Skeletal muscle tissue (tissue), 4 donors: ENCODE measurements around the gene DPYD. TPM values are rescaled to one million over a fixed set of nuclear protein-coding genes. Genes with fewer than 3 reads are reported as not detected.

Experiments
- H3K27ac ChIP-seq: one replicate; pipeline ENCODE4 v1.7.0; 2013; ENCODE audit warnings: mild to moderate bottlenecking, low read depth, low read length, inconsistent platforms
- H3K27me3 ChIP-seq, 3 donors: one replicate each; pipeline ENCODE4 v1.7.0; 2013; ENCODE audit warnings: low read length in 3 of 3; ENCODE audit not compliant: control insufficient read depth in 3 of 3, insufficient read depth in 3 of 3
- H3K36me3 ChIP-seq, 3 donors: one replicate each; pipeline ENCODE4 v1.7.0; 2013; ENCODE audit warnings: low read length in 3 of 3; ENCODE audit not compliant: control insufficient read depth in 3 of 3, insufficient read depth in 3 of 3
- H3K4me1 ChIP-seq, 3 donors: one replicate each; pipeline ENCODE4 v1.7.0; 2013; ENCODE audit warnings: low read length in 3 of 3, mild to moderate bottlenecking in 3 of 3; ENCODE audit not compliant: control insufficient read depth in 3 of 3, insufficient read depth in 3 of 3
- H3K4me3 ChIP-seq, 3 donors: one replicate each; pipeline ENCODE4 v1.7.0; 2013; ENCODE audit warnings: low read length in 3 of 3
- H3K9ac ChIP-seq, 3 donors: one replicate each; pipeline ENCODE4 v1.7.0; 2013; ENCODE audit warnings: low read length in 3 of 3, mild to moderate bottlenecking in 3 of 3, moderate library complexity in 2 of 3, low read depth in 1 of 3
- H3K9me3 ChIP-seq, 3 donors: one replicate each; pipeline ENCODE4 v1.7.0; 2013; ENCODE audit warnings: low read length in 3 of 3; ENCODE audit not compliant: control insufficient read depth in 3 of 3
- total RNA-seq: library from RNA; depleted of rRNA; stranded (reverse); fragments of >200 nt; gene quantifications from one replicate; pipeline ENCODE4 v1.2.3, GENCODE V29; 2014
- donor health status: Osteomylitis.

Gene DPYD
- total RNA-seq, 1 donor from 2014 or later = 18.8 TPM

GRCh38 chr1:97464305-97464704 lies 456.5 kb downstream of the DPYD start:
- Histone ChIP-seq H3K27me3 (no peaks in the 10 kb centered on the region), H3K4me1 (no peaks in the 10 kb centered on the region), H3K4me3 (no peak overlapping the region), H3K27ac (no peak overlapping the region), H3K9me3 (peaks cover 0 to 3% (median 0%) of the 10 kb centered on the region in 3 donors), H3K9ac (no peak overlapping the region), H3K36me3 (peaks cover 0 to 4% (median 0%) of the 10 kb centered on the region in 3 donors)

GRCh38 chr1:97461782-97462181 lies 459.1 kb downstream of the DPYD start:
- Histone ChIP-seq H3K9ac (no peak overlapping the region), H3K27me3 (no peaks in the 10 kb centered on the region), H3K4me3 (no peak overlapping the region), H3K27ac (no peak overlapping the region), H3K4me1 (no peaks in the 10 kb centered on the region), H3K9me3 (no peaks in the 10 kb centered on the region), H3K36me3 (peaks cover 0 to 4% (median 0%) of the 10 kb centered on the region in 3 donors)

GRCh38 chr1:97457446-97458089 lies 463.3 kb downstream of the DPYD start:
- H3K9me3 ChIP-seq = no peaks in the 10 kb centered on the region
- H3K4me1 ChIP-seq = no peaks in the 10 kb centered on the region
- H3K27ac ChIP-seq = no peak overlapping the region
- H3K27me3 ChIP-seq = no peaks in the 10 kb centered on the region
- H3K9ac ChIP-seq = no peak overlapping the region
- no peak overlapping the region for H3K4me3 ChIP-seq
- no peaks in the 10 kb centered on the region for H3K36me3 ChIP-seq

GRCh38 chr1:97451944-97452343 lies 468.9 kb downstream of the DPYD start:
- no peaks in the 10 kb centered on the region for H3K27me3 ChIP-seq
- H3K4me3 ChIP-seq = no peak overlapping the region

GRCh38 chr1:97451046-97451826 lies 469.6 kb downstream of the DPYD start:
- H3K27me3 ChIP-seq = no peaks in the 10 kb centered on the region
- H3K27ac ChIP-seq = no peak overlapping the region
- no peaks in the 10 kb centered on the region for H3K4me1 ChIP-seq
- no peaks in the 10 kb centered on the region for H3K9me3 ChIP-seq
- no peak overlapping the region for H3K4me3 ChIP-seq
- no peak overlapping the region for H3K9ac ChIP-seq
- peaks cover 0 to 2% (median 0%) of the 10 kb centered on the region in 3 donors for H3K36me3 ChIP-seq

More at GRCh38 chr1:97451944-97452343, 468.9 kb downstream of the DPYD start:
- Histone ChIP-seq H3K36me3 (peaks cover 0 to 2% (median 0%) of the 10 kb centered on the region in 3 donors), H3K9me3 (no peaks in the 10 kb centered on the region), H3K4me1 (no peaks in the 10 kb centered on the region), H3K9ac (no peak overlapping the region), H3K27ac (no peak overlapping the region)

GRCh38 chr1:97441966-97442365 lies 478.9 kb downstream of the DPYD start:
- no peaks in the 10 kb centered on the region for H3K9me3 ChIP-seq

GRCh38 chr1:97433824-97434177 lies 487.0 kb downstream of the DPYD start:
- no peaks in the 10 kb centered on the region for H3K9me3 ChIP-seq
- no peaks in the 10 kb centered on the region for H3K36me3 ChIP-seq
- no peaks in the 10 kb centered on the region for H3K27me3 ChIP-seq
- H3K27ac ChIP-seq = no peak overlapping the region
- no peaks in the 10 kb centered on the region for H3K4me1 ChIP-seq
- H3K4me3 ChIP-seq = no peak overlapping the region
- no peak overlapping the region for H3K9ac ChIP-seq

More at GRCh38 chr1:97441966-97442365, 478.9 kb downstream of the DPYD start:
- Histone ChIP-seq H3K36me3 (no peaks in the 10 kb centered on the region), H3K27ac (no peak overlapping the region), H3K4me3 (no peak overlapping the region), H3K27me3 (no peaks in the 10 kb centered on the region), H3K9ac (no peak overlapping the region), H3K4me1 (no peaks in the 10 kb centered on the region)

- Histone ChIP-seq H3K27ac (no peak overlapping the region), H3K27me3 (no peaks in the 10 kb centered on the region), H3K9me3 (no peaks in the 10 kb centered on the region), H3K4me1 (no peaks in the 10 kb centered on the region), H3K9ac (no peak overlapping the region), H3K4me3 (no peak overlapping the region), H3K36me3 (no peaks in the 10 kb centered on the region)
Observed at GRCh38 chr1:97433094-97433823, 487.6 kb downstream of the DPYD start.

- Histone ChIP-seq H3K4me1 (no peaks in the 10 kb centered on the region), H3K9me3 (no peaks in the 10 kb centered on the region), H3K27me3 (no peaks in the 10 kb centered on the region), H3K4me3 (no peak overlapping the region), H3K36me3 (no peaks in the 10 kb centered on the region), H3K27ac (no peak overlapping the region), H3K9ac (no peak overlapping the region)
Observed at GRCh38 chr1:97427371-97427770, 493.5 kb downstream of the DPYD start.

GRCh38 chr1:97424209-97424608 lies 496.6 kb downstream of the DPYD start:
- no peaks in the 10 kb centered on the region for H3K36me3 ChIP-seq
- H3K9ac ChIP-seq = no peak overlapping the region
- no peaks in the 10 kb centered on the region for H3K4me1 ChIP-seq
- no peak overlapping the region for H3K4me3 ChIP-seq
- no peaks in the 10 kb centered on the region for H3K9me3 ChIP-seq
- no peaks in the 10 kb centered on the region for H3K27me3 ChIP-seq
- no peak overlapping the region for H3K27ac ChIP-seq
